Measurements from ENCODE around the gene KLK5.

GRCh38 chr19:50959731-50960500 is 7.1 kb upstream of the KLK5 start:
- no peak for TF ChIP-seq IRF1 (CRISPR knock-in tag; IDR thresholded peaks at IDR 0.05)
- no peak for TF ChIP-seq CTCF (IDR thresholded peaks at IDR 0.05)
- TF ChIP-seq TCF7 (CRISPR knock-in tag; IDR thresholded peaks at IDR 0.05; ENCODE audit: low read depth): no peak
- TF ChIP-seq TEAD1 (CRISPR knock-in tag; IDR thresholded peaks at IDR 0.05): no peak
- no peak for TF ChIP-seq ZNF425 (CRISPR knock-in tag; conservative IDR thresholded peaks at IDR 0.05)
- TF ChIP-seq JUN (CRISPR knock-in tag; IDR thresholded peaks at IDR 0.05): no peak
